T-helper 1 cell treated with Interleukin-12 subunit alpha and Interleukin-12 subunit beta and Interleukin-4 antibody, amounts not matched to agents 30 ng/mL and 1 ng/mL, for 36 hours (primary cell): ENCODE data around the gene NTNG1. TPM values are rescaled to one million over a fixed set of nuclear protein-coding genes. Genes with fewer than 3 reads are reported as not detected.

ENCODE experiments used
- intact Hi-C: fragments of 100-400 bp; cut with micrococcal nuclease; formaldehyde crosslinking; loops from one replicate; pipeline ENCODE4 v1.15.1; 2024
- total RNA-seq: library from RNA; stranded (reverse); gene quantifications from 2 replicates; pipeline ENCODE4 v1.2.3, GENCODE V29; 2022

The NTNG1 gene
- total RNA-seq, 1 donor from 2014 or later: not detected

DNA sequence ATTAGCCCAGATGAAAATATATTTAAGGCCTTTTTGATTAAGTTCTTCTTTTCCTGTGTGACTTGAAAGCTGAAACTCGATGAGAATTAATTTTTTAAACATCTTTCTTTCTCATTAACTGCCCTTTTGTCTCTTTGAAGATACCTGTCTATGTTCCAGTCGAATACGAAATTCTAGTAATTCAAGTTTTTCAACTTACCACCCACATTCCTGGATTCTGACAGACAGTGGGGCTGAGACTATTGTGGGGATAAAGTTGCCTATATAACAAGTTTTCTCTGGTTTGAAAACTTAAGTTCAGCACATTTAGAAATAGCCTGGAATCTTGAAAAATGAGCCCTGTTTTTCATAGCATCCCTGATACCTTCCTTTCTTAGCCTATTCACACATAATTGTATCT is 114.6 kb downstream of the NTNG1 start:
- intact Hi-C loops: no loop called here

DNA sequence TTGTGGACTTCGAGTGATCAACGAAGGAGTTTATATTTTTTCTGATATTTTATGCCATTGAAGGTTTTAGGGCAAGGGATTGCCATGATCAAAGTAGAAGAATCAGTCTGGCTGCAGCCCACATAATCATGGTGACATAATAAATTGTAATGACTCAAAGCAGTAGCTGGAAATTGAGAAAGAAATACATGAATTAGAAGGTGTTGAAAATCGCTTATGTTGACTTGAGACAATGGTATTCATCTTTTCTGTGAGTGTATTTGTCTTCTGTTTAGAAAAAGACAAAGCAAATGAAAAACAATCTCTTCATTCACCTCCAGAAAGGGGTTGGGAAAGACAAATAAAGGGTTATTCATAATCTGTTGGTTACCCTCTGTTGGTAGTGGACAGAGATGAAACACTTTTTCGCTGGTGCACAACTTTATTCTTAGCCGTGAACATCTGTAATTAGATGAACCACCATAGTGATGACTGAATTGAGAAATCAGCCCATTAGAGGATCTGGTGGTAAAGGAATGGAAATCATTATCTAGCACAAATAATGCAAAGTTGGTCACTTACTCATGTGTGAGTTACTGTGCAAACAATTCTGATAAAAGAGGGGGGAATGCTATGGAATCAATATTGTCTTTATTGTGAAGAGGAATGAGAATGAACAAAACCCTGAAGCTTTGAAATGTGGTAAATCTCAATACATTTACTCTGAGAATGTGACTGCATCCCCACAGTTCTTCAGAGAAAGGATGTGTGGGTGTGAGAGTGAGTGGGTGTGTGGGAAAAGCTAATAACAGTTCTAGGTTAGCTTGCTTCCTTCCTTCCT is 121.8 kb downstream of the NTNG1 start:
- intact Hi-C loops: no loop called here

GRCh38 chr1:107263291-107263915 is 122.6 kb downstream of the NTNG1 start:
- intact Hi-C loops: no loop called here

DNA sequence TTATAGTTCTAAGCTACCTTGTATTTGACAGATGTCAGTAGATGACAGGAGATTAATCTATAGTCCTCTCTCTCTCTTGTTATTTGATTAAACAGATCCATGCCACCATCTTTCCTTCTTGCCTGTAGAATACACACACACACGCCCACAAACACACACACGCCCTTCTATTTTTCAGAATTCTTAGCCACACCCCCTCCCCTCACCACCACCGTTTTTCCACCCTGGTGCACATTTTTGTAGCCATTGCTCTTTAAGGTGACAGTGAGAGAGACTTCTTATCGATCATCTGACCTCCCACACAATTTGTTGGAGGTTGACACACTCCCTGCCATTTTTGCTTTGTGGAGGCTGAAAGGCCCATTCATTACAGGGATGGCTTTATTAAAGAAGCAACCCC is 123.2 kb downstream of the NTNG1 start:
- intact Hi-C loops: no loop called here

- intact Hi-C loops: no loop called here
Observed at GRCh38 chr1:107264561-107264960, 123.7 kb downstream of the NTNG1 start.

DNA sequence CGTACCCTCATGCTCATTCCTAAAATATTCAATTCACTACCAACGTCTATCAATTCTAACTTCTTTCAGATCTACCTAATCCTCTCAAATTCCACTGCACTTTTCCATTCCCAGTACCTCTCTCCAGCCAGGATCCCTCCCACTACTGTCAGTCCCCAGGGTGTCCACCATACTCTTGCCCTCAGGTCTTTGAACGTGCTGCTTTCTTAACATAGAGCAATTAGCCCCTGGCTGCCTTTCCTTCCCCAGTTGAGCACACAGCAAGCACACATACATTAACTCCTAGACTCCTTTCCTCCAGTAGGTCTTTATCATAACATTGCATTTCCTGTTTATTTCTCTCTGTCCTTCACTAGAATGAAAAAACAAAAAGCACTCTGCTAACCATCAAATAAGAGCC is 126.7 kb downstream of the NTNG1 start:
- intact Hi-C loops: no loop called here

GRCh38 chr1:107272321-107272720 is 131.5 kb downstream of the NTNG1 start:
- intact Hi-C loops: no loop called here

DNA sequence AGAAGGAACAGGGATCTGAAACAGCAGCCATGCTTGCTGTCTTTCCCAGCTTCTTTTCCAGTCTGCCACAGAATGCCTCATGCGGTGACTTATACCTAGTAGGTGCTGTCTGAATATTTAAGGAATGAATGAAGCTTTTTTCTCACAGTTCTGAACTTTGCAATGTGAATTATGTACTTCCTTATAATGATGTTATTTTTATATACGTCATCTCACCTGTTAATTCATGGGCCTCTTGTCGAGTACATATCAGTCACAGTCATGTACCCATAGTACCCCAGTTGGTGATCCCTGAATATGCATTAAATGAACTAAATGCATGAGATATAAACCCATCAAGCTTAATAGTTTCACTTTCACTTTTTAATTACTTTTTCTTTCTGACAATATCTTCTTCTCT is 132.7 kb downstream of the NTNG1 start:
- intact Hi-C loops: no loop called here

- intact Hi-C loops: no loop called here
Observed at GRCh38 chr1:107274227-107274626, 133.4 kb downstream of the NTNG1 start.

GRCh38 chr1:107276247-107276646 is 135.4 kb downstream of the NTNG1 start:
- intact Hi-C loops: no loop called here

DNA sequence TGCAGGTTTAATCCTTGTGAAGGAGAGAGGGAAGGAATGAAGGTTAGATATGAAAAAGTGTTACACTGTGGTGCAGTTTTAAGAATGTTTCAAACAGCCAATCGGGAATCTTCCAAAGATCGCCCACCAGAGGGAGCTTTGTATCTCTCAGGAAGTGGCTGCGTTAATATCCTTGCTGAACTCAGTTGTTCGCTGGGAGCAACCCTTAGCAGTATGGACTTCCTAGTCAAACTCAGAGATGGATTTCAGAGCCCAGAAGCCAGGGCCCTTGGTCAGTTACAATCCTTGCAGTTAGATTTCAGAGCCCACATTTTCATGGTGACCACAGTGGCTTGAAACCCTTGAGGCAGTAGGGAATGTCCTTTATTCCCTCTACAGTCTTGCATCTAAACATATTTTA is 136.2 kb downstream of the NTNG1 start:
- intact Hi-C loops: no loop called here

- intact Hi-C loops: no loop called here
Observed at GRCh38 chr1:107286125-107286524, 145.3 kb downstream of the NTNG1 start.

DNA sequence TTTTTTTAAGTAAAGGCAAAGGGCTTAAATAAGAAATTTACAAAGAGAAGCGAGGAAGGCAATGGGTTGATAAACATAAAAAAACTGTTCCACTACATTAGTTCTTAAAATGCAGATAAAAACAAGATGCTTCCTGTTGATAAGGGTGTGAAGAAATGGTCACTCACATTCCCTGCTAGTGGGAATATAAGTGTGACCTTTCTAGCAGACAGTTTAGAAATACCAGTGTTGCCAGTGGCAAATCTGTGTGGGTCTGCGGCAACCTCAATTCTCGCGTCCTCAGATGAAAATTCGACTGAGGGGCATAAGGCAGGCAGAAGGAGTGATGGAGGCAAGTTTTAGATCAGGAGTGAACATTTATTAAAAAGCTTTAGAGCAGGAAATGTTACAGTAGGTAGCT is 151.1 kb downstream of the NTNG1 start:
- intact Hi-C loops: no loop called here

GRCh38 chr1:107293901-107294613 is 153.2 kb downstream of the NTNG1 start:
- intact Hi-C loops: no loop called here

DNA sequence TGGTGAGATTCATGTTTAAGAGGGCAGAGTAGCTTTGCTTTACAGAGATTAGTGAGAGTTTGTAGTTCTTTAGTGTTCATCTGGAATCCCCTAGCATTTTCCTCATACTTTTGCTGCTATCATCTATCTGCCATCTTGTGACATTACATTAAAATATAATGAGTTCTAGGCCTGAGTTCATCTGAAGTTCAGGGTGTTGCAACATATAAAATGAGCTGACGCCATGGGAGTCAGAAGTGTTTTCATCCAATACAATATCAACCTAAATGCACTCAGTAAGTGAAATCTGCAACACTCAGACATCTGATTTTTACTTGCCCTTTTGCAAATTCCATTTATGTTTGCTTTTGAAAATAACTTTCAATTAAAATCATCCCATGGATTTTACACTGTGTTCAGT is 153.8 kb downstream of the NTNG1 start:
- intact Hi-C loops: no loop called here

DNA sequence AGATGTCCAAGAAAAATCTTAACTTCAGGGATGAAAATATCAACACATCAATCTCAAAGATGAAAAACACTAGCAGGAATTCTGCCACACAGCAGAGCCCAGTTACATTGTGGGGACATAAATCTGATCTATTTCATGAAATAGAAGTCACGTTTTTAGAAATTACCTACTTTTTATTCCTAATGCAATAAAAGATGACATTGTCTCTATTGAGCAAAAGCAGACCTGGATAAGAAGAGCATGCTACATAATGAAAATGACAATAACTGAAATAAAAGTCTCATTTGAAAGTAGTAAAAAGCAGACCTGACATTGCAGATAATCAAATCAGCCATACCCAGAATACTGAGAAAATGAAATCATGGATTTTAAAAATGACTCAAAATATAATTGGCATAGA is 156.8 kb downstream of the NTNG1 start:
- intact Hi-C loops: no loop called here

DNA sequence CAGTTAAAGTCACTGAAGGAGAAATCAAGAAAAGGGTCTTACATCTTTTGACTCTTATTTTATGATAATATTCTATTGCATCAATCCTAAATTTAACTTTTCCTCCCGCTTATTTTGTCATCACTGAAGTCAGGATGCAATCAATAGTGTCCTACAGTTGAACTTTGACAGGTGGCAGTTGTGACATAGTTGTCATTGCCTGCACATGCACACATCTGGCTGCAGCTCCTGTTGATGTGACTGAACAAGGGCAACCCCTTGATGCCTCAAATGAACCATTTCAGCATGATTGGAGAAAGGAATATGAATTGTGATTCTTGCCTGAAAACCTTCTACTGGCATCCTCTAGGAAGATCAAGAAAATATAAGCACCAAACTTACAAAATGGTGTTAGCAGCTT is 157.7 kb downstream of the NTNG1 start:
- intact Hi-C loops: no loop called here

DNA sequence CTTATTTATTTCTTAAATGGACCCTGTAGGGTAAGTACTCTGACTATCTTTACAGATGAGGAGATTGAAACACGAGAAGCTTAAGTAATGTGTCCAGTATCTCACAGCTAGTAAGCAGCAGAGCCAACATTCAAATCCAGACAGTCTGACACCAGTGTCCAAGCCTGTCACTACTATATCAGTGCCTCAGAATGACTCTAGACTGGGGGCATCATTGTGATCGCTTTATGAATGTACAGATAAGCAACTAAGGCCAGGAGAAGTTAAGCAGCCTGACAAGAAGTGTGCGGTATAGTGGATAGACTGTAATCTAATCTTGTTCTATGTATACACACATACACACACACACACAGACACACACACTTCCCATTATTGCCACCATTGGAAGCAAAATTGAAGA is 158.7 kb downstream of the NTNG1 start:
- intact Hi-C loops: no loop called here

DNA sequence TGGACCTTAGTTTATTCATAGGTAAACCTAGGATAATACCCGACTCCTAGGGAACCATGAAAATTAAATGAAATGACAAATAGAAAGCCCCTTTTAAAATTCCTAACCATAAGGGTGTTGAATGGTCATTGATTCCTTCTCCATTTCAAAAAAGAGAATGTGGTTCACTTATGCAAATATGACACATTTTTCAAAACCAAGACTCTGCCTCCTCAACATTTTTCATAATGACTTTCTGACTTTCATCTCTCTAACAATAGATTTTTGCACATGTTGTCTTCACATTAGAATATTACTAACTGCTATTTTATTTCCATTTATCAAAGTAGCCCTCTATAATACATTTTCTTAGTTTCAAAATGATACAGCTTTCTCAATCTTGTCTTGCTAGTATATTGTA is 169.1 kb downstream of the NTNG1 start:
- intact Hi-C loops: no loop called here

DNA sequence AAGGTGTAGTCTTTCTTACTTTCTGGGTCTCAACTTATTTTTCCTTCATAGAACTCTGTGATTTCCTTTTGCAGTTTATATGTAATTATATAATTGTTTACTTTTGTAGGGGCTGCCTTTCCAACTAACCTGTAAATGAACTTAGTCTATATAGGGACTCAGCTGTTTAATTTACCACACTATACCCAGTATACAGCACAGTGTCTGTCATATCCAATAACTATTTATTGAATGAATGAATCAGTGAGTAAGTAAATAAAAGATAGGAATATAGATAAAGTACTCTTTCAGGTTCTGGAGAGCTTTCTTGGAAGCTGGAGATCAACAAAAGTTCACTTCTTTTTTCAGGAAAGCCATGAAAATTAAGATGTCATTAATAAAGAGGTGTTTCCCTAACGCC is 174.8 kb downstream of the NTNG1 start:
- intact Hi-C loops: no loop called here

- intact Hi-C loops: no loop called here
Observed at GRCh38 chr1:107318932-107319331, 178.1 kb downstream of the NTNG1 start.

DNA sequence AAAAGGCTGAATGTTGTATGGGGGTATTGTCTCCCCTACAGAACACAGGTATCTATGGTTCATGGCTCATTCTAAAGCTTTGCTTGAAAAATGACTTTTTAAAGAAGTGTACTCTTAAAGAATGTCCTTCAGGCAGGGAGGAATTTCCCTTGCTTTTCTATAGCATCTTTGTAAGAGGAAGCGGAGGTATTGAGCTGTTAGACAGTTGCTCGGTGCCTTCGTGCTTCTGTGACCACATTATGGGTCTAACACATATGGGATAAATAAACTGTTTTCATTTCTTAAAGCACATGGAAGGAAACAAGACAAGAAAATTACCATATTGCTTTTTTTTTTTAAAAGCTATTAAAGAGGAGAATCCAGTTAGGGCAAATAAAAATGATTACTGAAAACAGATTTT is 182.9 kb downstream of the NTNG1 start:
- intact Hi-C loops: no loop called here
